ENCODE measurements around the gene ST6GALNAC1. TPM values are rescaled to one million over a fixed set of nuclear protein-coding genes. Genes with fewer than 3 reads are reported as not detected.

ST6GALNAC1 gene
- total and polyA plus RNA-seq, 2 of the 4 experiments (the other 2 are of a cell fraction): not detected

DNA sequence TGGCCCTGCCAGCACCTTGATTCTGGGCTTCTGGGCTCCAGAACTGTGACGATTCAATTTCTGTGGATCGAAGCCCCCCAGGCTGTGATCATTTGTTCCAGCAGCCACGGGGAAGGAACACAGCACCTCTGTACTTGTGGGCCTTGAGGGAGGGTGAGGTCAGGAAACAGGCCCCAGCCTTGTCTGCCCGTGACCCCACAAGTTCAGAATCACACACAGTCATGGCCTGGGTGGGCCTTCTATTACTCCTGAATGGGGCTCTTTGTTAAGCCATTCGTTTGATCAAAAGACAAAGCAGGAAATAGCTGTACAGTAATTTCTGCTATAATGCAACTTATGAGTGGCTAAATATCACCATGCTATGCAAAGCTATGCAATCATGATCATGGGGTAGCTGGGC is 68.0 kb downstream of the ST6GALNAC1 start:
- Histone ChIP-seq H2BK20ac (ENCODE audit: low read depth, low read length) (no peak overlapping the region), H3K9me1 (ENCODE audit: insufficient read depth, low read length) (peaks cover 3% of the 10 kb centered on the region; the same call in 1 of the 2 replicates), H2BK5ac (ENCODE audit: low read depth, low read length, poor library complexity, severe bottlenecking) (no peak overlapping the region), H3K36me3 (ENCODE audit: control insufficient read depth, insufficient read depth, low read length) (no peaks in the 10 kb centered on the region), H3K4me2 (ENCODE audit: low read depth, low read length) (no peak overlapping the region), H3K27ac (ENCODE audit: insufficient read depth, low read length) (no peak overlapping the region), H4K8ac (ENCODE audit: low read depth in 2 of 2, low read length in 2 of 2) (no peak overlapping the region), H3K4ac (ENCODE audit: low read depth, low read length) (no peak overlapping the region), H4K5ac (ENCODE audit: low read depth, low read length) (no peak overlapping the region), H3K56ac (ENCODE audit: extremely low read depth, insufficient read depth, low read length) (no peak overlapping the region), H4K91ac (ENCODE audit: insufficient read depth, low read depth, low read length) (no peak overlapping the region), H2BK120ac (ENCODE audit: low read depth, low read length) (no peak overlapping the region), H3K4me1 (ENCODE audit: control insufficient read depth, insufficient read depth, low read length) (no peaks in the 10 kb centered on the region), H3K27me3 (ENCODE audit: control insufficient read depth, insufficient read depth, low read length) (no peaks in the 10 kb centered on the region), H3K4me3 (ENCODE audit: insufficient read depth, low read depth, low read length) (no peak overlapping the region), H4K20me1 (ENCODE audit: insufficient read depth, low read length) (no peaks in the 10 kb centered on the region), H2AFZ (replicated peaks; ENCODE audit: low read length, poor library complexity) (no peak overlapping the region), H3K18ac (ENCODE audit: low read depth, low read length) (no peak overlapping the region), H2AK5ac (ENCODE audit: low read depth, low read length) (no peak overlapping the region), H3K14ac (replicated peaks; ENCODE audit: low read depth, low read length) (no peak overlapping the region), H3K9me3 (ENCODE audit: control insufficient read depth, insufficient read depth, low read length) (peaks cover 5% of the 10 kb centered on the region), H3K9ac (ENCODE audit: low read depth, low read length) (no peak overlapping the region), H2BK15ac (ENCODE audit: low read depth, low read length) (no peak overlapping the region), H3K23ac (ENCODE audit: low read depth, low read length) (no peak overlapping the region), H3K79me1 (ENCODE audit: low read depth in 1 of 2, low read length in 2 of 2) (no peaks in the 10 kb centered on the region), H2AK9ac (replicated peaks; ENCODE audit: low read depth, low read length, poor library complexity) (no peak overlapping the region)
- intact Hi-C loops (cut with micrococcal nuclease): no loop called here
- ATAC-seq (ENCODE audit: low read depth) (no peak), DNase-seq (no peak)
- 94% methylated on average over 3 of the region's 5 CpGs; no CpG with 5 or more reads in 1 of the 2 experiments for WGBS, 2 experiments (ENCODE audit: extremely low coverage in 2 of 2, insufficient read length in 1 of 2)
- TF ChIP-seq NFE2L2 (IDR thresholded peaks at IDR 0.05; ENCODE audit: low read depth, low read length): no peak
- TF ChIP-seq BHLHE40 (IDR thresholded peaks at IDR 0.05; ENCODE audit: low read depth, low read length): no peak
- TF ChIP-seq MAZ (IDR thresholded peaks at IDR 0.05; ENCODE audit: borderline replicate concordance, low read depth, low read length): no peak
- TF ChIP-seq RFX5 (IDR thresholded peaks at IDR 0.05; ENCODE audit: low read depth, low read length): no peak
- TF ChIP-seq RAD21 (IDR thresholded peaks at IDR 0.05; ENCODE audit: low read length): no peak
- TF ChIP-seq MXI1 (IDR thresholded peaks at IDR 0.05; ENCODE audit: borderline replicate concordance, low read depth, low read length): no peak
- TF ChIP-seq FOS (IDR thresholded peaks at IDR 0.05; ENCODE audit: low read depth, low read length): no peak
- TF ChIP-seq, protein P1, sequence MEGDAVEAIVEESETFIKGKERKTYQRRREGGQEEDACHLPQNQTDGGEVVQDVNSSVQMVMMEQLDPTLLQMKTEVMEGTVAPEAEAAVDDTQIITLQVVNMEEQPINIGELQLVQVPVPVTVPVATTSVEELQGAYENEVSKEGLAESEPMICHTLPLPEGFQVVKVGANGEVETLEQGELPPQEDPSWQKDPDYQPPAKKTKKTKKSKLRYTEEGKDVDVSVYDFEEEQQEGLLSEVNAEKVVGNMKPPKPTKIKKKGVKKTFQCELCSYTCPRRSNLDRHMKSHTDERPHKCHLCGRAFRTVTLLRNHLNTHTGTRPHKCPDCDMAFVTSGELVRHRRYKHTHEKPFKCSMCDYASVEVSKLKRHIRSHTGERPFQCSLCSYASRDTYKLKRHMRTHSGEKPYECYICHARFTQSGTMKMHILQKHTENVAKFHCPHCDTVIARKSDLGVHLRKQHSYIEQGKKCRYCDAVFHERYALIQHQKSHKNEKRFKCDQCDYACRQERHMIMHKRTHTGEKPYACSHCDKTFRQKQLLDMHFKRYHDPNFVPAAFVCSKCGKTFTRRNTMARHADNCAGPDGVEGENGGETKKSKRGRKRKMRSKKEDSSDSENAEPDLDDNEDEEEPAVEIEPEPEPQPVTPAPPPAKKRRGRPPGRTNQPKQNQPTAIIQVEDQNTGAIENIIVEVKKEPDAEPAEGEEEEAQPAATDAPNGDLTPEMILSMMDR (conservative IDR thresholded peaks at IDR 0.05; ENCODE audit: low read depth, low read length): no peak
- TF ChIP-seq MAFK (IDR thresholded peaks at IDR 0.05; ENCODE audit: low read depth, low read length): no peak
- TF ChIP-seq POLR2A (IDR thresholded peaks at IDR 0.05; ENCODE audit: low read depth, low read length): no peak
- TF ChIP-seq, protein P2, sequence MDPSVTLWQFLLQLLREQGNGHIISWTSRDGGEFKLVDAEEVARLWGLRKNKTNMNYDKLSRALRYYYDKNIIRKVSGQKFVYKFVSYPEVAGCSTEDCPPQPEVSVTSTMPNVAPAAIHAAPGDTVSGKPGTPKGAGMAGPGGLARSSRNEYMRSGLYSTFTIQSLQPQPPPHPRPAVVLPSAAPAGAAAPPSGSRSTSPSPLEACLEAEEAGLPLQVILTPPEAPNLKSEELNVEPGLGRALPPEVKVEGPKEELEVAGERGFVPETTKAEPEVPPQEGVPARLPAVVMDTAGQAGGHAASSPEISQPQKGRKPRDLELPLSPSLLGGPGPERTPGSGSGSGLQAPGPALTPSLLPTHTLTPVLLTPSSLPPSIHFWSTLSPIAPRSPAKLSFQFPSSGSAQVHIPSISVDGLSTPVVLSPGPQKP (IDR thresholded peaks at IDR 0.05; ENCODE audit: borderline replicate concordance, low read depth, low read length): no peak
- no peak for TF ChIP-seq CEBPB (IDR thresholded peaks at IDR 0.05; ENCODE audit: low read depth, low read length)
- no peak for TF ChIP-seq RCOR1 (IDR thresholded peaks at IDR 0.05; ENCODE audit: insufficient replicate concordance, low read length)
- TF ChIP-seq SMC3 (IDR thresholded peaks at IDR 0.05; ENCODE audit: low read depth, low read length): no peak
- TF ChIP-seq, protein P3, sequence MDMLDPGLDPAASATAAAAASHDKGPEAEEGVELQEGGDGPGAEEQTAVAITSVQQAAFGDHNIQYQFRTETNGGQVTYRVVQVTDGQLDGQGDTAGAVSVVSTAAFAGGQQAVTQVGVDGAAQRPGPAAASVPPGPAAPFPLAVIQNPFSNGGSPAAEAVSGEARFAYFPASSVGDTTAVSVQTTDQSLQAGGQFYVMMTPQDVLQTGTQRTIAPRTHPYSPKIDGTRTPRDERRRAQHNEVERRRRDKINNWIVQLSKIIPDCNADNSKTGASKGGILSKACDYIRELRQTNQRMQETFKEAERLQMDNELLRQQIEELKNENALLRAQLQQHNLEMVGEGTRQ (IDR thresholded peaks at IDR 0.05; ENCODE audit: low read depth, low read length): no peak
- no peak for TF ChIP-seq CHD1 (IDR thresholded peaks at IDR 0.05; ENCODE audit: low read depth, low read length)
- POLR2A ChIA-PET (ENCODE audit: unreplicated experiment): no interaction called here
- in situ Hi-C loops (cut with MboI; ENCODE audit: low sequenced_read_pairs): no loop called here
- CTCF ChIA-PET: no interaction called here
- dilution Hi-C loops (cut with HindIII; ENCODE audit: low sequenced_read_pairs, unreplicated experiment): no loop called here
- no TSS peak for BruUV-seq (replicated peaks)
